Bone marrow (tissue), 2 donors: ENCODE results near the gene RNF34.

Experiments used
- DNase-seq, 2 donors: peaks; one replicate each; lab custom pipeline; 2025; lab: John Stamatoyannopoulos, UW

RNF34 gene

GRCh38 chr12:121466794-121467637 lies 67.1 kb downstream of the RNF34 start:
- DNase-seq, result peak; percentile 17 to 67

- no peak for DNase-seq
Observed at GRCh38 chr12:121467638-121468498, 68.0 kb downstream of the RNF34 start.

- DNase-seq, result no peak
Observed at GRCh38 chr12:121468499-121468801, 68.5 kb downstream of the RNF34 start.

DNA sequence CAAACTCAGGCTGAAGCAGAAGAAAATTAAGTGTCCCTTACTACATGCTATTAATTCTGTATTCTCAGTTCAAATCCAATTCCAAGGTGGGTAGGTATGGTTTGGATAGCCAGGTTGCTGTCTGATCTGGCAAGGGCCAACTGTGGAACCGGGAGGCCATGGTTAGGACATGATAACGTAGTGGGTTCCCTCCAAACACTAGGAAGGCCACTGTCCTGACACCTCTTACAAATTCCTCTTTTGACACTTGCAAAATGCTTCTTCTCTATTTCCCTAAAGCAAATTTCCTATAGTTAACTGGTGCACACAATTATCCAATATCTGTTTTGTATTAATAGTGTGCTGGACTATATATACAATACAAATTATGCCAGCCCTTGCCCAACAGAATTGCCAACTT lies 70.8 kb downstream of the RNF34 start:
- DNase-seq, result no peak

- DNase-seq, result no peak
Observed at GRCh38 chr12:121472150-121472905, 72.4 kb downstream of the RNF34 start.
